T-helper 2 cell (primary cell): Measurements from ENCODE around the gene TNK1.
"Not testable (repeated sequence)": the region's sequence is repeated elsewhere in the genome, so short reads cannot be mapped to it uniquely, and the experiment has no call there.

Experiments used
- DNase-seq, 5 experiments: peaks; one replicate each; pipeline versions ENCODE4 v3.0.0 to v3.0.0-alpha.2; 2012 to 2022
- total RNA-seq, 2 donors: gene quantifications; one replicate each; lab custom pipeline; 2026; lab: John Stamatoyannopoulos, UW

Gene TNK1
- total RNA-seq = 3.1 to 8.3 reads per million in 2 donors

GRCh38 chr17:7380855-7381683 is at the start of gene TNK1:
Gene TNK1, plus strand, starts transcription at chr17:7381089. Its CDS starts 1,838 bp downstream, at chr17:7382927.
- no peak for DNase-seq

GRCh38 chr17:7332111-7332510 is 48.8 kb upstream of the TNK1 start:
- no peak for DNase-seq

- peak in 2 of 5 experiments; percentile 52 to 88 for DNase-seq
Observed at GRCh38 chr17:7332600-7333069, 48.3 kb upstream of the TNK1 start.

DNA sequence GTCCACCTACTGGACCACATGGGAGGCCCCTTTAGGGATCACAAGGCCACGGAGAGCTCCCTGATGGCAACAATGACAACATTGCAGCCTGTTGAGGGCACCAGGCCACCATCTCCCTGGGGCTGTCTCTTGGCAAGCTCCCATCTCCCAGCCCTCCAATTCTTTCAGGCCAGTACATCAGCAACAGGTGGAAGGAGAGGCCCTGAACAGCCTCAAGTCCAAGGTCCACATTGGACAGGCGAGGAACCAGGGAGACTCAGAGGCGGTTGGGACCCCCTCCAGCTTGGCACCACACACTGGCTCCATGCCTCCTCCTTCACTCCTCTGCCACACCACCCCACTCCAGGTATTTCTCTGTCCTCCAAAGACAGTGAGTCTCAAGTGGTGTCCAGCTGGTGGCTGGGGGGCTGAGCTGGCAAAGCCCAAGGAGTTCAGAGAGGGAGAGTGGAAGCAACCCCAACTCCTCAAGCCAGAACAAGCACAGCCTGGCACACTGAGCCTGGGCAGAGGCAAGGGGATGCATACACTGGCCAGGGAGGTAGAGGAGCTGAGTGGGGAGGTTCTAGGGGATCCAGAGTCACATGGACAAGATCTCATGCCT is 45.9 kb upstream of the TNK1 start:
- no peak for DNase-seq

DNA sequence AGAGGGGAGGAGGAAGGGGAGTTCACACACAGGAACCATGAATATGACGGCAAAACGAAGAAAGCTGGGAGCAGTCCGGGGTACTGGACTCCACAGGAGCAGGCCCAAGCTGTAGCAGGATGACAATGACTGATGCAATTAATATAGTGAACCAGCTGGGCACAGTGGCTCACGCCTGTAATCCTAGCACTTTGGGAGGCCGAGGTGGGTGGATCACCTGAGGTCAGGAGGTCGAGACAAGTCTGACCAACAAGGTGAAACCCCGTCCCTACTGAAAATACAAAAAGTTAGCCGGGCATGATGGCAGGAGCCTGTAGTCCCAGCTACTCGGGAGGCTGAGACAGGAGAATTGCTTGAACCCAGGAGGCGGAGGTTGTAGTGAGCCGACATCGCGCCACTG is 45.1 kb upstream of the TNK1 start:
- not testable (repeated sequence) for DNase-seq

DNA sequence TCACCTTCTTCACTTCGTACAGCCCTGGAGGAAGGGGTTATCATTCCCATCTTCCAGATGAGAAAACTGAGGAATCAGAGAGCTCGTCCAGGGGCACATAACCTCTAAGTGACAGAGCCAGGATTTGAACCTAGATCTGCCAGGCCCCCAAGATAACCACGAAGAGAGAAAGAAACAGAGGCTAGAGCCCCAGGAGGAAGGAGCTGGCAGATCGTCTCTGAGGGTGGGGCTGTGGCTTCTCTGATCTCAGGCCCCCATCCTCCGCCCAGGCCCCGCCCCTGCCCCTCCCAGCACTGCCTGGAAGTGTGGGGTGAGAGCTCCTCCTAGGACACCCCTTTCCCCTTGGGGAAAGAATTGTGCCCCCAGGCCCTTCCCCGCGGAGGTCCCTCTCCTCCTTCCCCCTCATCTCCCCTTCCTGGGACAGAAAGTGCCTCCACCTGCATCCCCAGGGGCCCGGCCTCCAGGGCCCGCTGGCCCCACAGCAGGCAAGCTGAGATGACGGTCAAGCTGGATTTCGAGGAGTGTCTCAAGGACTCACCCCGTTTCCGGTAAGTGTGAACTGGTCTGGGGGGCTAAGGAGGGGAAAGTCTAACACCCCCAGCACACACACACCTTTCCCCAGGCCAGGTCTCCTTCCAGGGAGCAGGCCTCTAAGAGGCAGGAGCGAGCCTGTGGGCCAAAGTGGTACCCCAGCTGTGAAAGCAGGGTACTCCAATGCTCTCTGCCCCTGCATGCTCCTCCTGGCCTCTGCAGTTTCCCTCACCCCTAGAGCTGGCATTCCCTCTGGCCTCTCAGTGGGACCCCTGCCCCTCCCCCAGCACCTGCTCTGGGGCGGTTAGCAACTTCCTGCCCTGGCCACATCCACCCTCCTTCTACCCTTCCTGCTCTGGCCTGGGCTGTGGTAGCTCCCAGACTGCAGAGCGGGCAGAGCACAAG is 44.4 kb upstream of the TNK1 start, which contains the start of gene ACAP1:
ACAP1 (plus strand) TSS at position 290 of the 936 bp plus-strand sequence; CDS start at position 496, 206 bp downstream.
- peak; percentile 65 to 95 (median 76) for DNase-seq

DNA sequence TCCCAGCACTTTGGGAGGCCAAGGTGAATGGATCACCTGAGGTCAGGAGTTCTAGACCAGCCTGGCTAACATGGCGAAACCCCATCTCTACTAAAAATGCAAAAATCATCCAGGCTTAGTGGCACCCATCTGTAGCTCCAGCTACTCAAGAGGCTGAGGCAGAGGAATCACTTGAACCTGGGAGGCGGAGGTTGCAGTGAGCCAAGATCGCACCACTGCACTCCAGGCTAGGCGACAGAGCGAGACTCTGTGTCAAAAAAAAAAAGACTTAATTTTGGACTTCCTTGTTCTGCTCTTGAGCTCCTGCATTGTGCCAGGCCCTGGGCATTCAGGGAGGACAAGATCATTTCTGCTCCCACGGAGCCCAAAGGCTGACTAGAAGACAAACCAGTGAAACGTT is 43.3 kb upstream of the TNK1 start:
- not testable (repeated sequence) for DNase-seq

DNA sequence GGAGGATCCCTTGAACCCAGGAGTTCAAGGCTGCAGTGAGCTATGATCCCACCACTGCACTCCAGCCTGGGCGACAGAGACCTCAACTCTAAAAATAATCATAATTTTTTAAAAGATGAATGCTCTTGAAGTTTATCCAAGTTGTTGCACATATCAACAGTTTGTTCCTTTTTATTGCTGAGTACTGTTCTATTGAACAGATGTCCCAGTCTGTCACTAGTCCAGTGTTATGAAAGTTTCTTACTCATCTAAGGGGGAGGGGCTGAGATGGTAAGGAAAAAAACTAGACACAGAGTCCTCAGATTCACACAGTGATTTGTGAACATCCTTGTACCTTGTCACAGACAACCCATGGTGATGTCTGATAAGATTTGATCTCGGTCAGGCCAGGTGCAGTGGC is 40.7 kb upstream of the TNK1 start:
- DNase-seq = no peak

DNA sequence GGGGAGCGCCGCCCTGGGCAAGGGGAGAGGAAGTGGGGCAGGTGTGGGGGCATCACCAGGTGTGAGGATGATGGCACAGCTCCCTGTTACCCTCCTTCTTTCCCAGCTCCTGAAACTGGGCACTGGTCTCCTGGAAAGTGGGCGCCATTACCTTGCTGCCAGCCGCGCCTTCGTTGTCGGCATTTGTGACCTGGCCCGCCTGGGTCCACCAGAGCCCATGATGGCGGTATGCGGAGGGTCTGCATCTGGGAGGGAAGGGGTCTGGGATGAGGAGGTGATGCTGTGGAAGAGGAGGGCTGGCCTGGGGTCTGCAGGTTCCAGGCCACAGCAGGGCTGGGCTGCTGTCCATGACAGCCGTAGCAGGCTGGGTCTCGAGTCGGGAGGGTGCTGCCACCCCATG is 39.0 kb upstream of the TNK1 start:
- no peak for DNase-seq

- no peak for DNase-seq
Observed at GRCh38 chr17:7343250-7343649, 37.6 kb upstream of the TNK1 start.

DNA sequence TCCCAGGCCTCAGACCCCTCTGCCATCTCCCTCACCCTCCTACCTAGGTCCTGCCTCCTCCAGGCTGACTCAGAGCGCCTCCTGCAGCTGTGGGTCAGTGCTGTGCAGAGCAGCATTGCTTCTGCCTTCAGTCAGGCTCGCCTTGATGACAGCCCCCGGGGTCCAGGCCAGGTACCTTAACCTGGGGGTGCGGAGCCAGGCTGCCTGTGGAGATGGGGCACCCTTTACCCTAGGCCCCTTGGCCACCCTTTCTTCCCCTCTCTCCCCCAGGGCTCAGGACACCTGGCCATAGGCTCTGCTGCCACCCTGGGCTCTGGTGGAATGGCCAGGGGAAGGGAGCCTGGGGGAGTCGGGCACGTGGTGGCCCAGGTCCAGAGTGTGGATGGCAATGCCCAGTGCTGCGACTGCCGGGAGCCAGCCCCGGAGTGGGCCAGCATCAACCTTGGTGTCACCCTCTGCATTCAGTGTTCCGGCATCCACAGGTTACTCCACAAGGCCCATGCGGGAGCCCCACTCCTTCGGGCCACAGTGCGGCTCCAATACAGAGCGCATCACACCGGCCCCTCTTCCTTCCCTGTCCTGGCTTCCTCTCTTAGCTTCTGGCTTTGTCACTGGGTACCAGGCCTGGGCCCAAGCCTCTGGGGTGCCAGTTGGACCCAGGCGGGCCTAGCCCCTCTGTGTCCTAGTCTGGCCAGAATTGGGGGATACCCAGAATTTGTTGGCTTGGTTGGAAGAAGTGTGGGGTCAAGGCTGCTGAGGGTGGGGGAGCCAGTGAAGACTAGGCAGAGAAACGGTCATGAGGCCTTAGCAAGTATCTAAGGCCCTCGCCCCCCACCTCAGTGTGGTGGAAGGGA is 33.9 kb upstream of the TNK1 start:
- DNase-seq = no peak

- DNase-seq = no peak
Observed at GRCh38 chr17:7347630-7348477, 33.0 kb upstream of the TNK1 start.

GRCh38 chr17:7348478-7349242 is 32.2 kb upstream of the TNK1 start:
- no peak for DNase-seq

- DNase-seq = peak; percentile 48 to 90 (median 59)
Observed at GRCh38 chr17:7351665-7352502, 29.0 kb upstream of the TNK1 start, which contains the start of gene KCTD11. Gene KCTD11, plus strand, starts transcription at chr17:7352162.

- DNase-seq = no peak
Observed at GRCh38 chr17:7352503-7352889, 28.4 kb upstream of the TNK1 start.

DNA sequence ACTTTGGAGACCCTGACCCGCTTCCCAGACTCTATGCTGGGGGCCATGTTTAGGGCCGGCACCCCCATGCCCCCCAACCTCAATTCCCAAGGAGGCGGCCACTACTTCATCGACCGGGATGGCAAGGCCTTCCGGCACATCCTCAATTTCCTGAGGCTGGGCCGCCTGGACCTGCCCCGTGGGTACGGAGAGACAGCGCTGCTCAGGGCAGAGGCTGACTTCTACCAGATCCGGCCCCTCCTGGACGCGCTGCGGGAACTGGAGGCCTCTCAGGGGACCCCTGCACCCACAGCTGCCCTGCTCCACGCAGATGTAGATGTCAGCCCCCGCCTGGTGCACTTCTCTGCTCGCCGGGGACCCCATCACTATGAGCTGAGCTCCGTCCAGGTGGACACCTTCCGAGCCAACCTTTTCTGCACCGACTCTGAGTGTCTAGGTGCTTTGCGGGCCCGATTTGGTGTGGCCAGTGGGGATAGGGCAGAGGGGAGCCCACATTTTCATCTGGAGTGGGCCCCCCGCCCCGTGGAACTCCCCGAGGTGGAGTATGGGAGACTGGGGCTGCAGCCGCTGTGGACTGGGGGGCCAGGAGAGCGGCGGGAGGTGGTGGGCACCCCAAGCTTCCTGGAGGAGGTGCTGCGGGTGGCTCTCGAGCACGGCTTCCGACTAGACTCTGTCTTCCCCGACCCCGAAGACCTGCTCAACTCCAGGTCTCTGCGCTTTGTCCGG is 27.8 kb upstream of the TNK1 start:
- no peak for DNase-seq

DNA sequence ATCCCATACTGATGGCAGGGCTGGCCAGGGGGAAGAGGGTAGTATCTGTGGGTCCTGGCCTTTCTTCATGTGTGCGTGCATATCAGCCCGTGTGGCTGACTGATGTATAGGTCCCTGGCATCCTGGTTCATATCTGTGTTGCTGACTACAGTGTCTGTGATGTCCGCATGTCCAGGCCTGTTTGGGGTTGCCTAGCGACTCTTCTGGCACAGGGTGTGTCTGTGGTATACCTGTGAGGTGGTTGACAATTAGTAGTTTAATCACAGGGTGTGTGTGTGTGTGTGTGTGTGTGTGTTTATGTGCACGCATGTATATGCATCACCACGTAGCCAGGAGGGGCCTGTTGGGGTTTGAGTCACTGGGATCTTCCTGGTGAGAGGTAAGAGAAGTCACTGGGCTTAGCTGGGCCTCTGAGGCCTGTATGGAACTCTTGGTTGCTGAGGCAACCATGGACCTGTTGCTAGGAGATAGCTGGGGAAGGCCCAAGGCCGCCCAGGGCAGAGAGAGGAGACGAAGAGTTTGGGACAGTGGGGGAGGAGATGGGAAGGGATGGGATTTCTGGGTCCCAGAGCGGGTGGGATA is 26.5 kb upstream of the TNK1 start:
- DNase-seq = peak in 1 of 5 experiments; percentile 38

DNA sequence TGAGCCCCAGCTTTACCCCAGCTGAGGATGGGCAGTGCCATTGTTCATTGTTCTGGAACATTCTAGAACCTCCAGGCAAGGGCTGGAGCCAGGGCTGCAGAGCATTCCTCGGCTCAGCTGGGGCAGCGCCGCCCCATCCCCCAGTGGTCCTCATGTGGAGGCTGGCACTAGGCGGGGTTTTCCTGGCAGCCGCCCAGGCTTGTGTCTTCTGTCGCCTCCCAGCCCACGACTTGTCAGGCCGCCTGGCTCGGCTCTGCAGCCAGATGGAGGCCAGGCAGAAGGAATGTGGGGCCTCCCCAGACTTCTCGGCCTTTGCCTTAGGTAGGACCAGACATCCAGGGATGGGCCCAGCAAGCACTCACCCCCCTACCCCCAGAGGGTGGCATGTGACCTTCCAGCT is 25.8 kb upstream of the TNK1 start, which contains the start of gene TMEM95:
TMEM95 (plus strand) TSS at position 104 of the 400 bp plus-strand sequence; CDS start at position 153, 49 bp downstream.
- no peak for DNase-seq
